HG03558 (cell line): ENCODE data around the gene ADRM1.

Experiments used
- ATAC-seq: cut with Tn5 transposase; IDR thresholded peaks from one replicate; pipeline ENCODE4 v1.9.1; 2021; ENCODE audit warnings: moderate number of reproducible peaks; ENCODE audit not compliant: unreplicated experiment; ENCODE audit errors: extremely low read depth

Gene ADRM1

GRCh38 chr20:62309198-62309944 lies 6.6 kb downstream of the ADRM1 start:
- ATAC-seq = no peak

- no peak for ATAC-seq
Measured at GRCh38 chr20:62309947-62310756, 7.4 kb downstream of the ADRM1 start.

GRCh38 chr20:62310757-62311121 lies 7.9 kb downstream of the ADRM1 start:
- no peak for ATAC-seq

GRCh38 chr20:62311150-62311549 lies 8.4 kb downstream of the ADRM1 start:
- ATAC-seq = no peak

DNA sequence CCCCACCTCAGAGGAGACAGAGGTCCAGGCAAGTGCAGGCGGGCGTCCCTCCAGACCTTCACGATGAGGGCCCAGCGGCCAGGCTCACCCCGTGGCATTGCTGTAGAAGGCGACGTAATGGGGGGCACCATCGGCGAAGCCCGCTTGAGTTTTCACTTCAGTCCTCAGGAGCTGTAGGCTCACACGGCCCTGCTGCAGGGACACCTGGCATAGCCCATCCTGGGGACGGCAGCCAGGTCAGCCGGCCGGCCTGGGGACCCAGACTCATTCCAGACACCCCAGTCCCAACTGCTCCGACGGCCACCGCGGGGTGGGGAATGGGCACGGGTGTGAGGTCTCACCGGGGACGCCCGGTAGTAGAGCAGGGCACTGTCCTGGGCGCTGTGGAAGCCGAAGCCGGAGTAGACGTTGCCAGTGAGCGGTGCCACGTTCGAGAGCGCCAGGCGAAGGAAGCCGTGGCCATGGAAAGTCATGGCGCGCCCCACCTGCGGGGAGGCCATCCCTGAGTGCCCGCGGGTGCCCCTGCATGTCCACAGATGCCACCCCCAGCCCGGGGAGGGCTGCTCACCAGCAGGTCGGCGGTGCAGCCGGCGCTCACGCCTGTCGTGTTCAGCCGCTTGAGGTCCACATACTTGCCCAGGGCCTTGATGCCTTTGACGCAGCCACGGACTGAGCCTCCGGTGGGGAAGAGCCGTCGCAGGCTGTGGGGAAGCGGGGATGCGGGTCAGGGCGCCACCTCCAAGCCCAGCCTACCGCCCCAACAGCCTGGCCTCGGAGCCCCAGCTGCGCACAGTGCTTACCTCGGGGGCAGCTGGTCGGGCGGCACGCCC lies 9.2 kb downstream of the ADRM1 start:
- no peak for ATAC-seq

- no peak for ATAC-seq
Measured at GRCh38 chr20:62312662-62312977, 9.8 kb downstream of the ADRM1 start.

GRCh38 chr20:62313021-62313420 lies 10.2 kb downstream of the ADRM1 start:
- no peak for ATAC-seq

GRCh38 chr20:62313460-62314338 lies 10.9 kb downstream of the ADRM1 start:
- no peak for ATAC-seq

- no peak for ATAC-seq
Measured at GRCh38 chr20:62314339-62314638, 11.5 kb downstream of the ADRM1 start.

DNA sequence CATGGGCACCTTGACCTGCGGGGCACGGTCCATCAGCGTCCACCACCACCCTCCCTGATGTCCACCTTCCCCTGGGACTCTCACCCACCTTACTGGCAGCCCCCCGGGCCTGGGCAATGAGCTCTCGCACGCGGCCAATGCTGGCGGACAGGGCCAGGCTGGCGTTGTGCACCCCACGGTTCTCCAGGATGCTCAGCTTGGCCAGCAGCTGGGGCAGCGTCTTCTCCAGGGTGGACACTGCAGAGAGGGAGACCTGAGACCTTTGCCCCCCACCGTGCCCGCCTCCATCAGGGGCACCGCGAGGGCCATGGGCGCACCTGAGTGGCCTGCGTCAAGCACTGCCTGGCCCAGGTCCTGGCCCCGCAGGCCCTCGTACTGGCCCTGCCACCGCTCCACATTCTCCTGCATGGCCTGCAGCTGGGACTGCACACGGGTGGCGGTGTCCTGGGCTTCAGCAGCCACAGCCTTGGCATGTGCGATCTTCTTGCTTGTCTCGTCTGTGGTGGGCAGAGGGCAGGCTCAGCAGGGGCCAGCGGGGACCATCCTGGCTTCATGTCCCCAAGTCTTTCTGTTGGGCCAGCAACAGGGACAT lies 12.0 kb downstream of the ADRM1 start:
- ATAC-seq = no peak

DNA sequence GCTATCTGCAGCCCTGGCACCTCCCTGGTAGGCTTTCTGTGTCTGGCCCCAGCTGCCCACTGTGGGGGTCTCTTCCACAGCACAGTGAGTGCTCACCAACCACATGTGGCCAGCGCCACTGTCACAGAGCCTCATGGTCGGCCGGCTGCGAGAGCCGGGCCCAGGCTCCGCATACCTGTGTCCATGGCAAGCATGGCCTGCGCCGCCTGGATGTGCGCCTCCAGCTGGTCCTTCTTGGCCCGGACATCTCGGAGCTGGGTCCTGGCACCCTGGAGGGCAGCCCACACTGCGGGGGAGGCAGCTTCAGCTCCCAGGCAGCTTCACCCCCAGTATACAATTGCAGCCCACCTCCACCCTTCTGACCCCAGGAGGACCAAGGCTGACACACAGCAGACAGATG lies 13.0 kb downstream of the ADRM1 start:
- no peak for ATAC-seq

DNA sequence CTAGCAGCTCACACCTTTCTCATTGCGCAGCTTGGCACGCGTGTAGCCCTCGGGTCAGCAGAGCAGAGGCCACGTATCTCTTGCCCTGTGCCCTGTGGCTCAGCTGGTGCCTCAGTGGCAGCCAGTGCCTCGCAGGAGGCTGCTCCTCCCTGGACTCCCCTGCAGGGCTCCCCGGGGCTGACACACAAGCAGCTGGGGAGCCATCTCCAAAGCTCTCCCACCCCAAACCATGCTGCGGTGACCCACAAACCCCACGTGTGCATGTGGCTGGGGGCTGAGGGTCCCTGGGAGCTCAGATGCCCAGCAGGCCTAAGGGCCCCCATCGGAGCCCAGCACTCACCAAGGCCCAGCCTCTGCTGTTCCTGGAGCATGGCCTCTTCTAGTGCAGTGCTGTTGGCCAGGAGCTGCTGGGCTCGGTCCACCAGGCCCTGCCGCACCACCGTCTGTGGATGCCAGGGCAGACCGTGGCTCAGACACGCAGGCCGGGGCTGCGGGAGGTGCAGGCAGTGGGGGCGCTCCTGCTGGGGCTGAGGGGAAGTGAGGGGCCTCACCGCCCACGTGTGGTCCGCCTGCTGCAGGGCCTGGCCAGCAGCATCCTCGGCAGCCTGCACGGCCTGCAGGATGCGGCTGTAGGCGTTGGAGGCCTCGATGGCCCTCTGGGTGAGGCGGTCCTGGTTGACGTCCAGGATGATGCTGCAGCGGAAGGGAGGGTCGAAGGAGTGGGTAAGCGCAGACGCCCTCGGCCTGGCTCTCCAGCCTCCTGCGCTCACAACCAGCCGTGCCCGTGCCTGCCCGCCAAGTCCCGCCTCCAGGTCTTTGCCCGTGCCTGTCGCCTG lies 13.8 kb downstream of the ADRM1 start:
- ATAC-seq = no peak

DNA sequence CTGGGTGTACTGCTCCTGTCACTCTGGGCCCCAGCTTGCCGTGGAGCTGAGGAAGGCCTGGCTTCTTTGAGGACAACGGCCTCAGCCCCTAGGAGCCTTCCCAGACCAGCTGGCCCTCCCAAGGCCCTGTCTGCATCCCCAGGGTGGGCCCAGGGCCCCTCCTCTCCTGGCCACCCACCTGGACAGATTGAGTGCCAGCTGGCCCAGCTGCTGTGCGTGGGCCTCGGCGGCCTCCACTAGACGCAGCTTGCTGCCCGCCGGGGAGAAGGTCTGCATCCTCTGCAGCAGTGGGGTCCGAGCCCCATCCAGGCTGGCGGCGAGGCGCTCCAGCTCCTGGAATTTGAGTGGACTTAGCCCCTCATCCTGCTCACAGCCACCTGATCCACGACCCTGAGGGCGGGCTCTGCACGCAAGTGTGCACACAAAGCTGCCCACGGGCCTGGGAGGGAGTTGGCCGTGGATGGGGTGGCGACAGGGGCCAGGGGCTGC lies 14.4 kb downstream of the ADRM1 start:
- ATAC-seq = no peak

- no peak for ATAC-seq
Measured at GRCh38 chr20:62318400-62319345, 15.9 kb downstream of the ADRM1 start.

DNA sequence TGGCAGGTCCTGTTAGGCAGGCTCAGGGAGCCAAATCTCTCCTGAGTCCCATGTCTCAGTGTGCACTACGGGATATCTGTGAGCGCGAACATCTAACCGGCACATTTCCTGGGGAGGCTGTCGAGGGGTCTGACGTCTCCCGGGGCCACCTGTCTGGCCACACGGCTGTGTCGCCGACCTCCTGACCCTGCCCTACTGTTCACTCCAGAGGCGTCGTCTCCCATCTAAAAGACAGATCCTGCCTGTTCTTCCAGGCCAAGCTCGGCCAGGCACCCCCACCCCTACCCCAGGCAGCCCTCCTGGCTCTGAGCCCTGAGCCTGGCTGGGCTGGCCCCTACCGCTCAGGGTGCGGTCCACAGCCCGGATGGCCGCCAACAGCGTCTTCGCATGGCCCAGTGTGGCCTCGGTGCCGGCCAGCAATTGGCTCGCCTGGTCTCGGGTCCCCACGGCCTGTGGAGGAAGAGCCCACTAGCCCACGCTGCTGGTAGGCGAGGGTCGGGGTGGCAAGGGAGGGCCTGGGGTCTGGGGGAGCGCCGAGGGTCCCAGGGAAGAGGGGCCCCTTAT lies 16.6 kb downstream of the ADRM1 start:
- ATAC-seq = no peak

DNA sequence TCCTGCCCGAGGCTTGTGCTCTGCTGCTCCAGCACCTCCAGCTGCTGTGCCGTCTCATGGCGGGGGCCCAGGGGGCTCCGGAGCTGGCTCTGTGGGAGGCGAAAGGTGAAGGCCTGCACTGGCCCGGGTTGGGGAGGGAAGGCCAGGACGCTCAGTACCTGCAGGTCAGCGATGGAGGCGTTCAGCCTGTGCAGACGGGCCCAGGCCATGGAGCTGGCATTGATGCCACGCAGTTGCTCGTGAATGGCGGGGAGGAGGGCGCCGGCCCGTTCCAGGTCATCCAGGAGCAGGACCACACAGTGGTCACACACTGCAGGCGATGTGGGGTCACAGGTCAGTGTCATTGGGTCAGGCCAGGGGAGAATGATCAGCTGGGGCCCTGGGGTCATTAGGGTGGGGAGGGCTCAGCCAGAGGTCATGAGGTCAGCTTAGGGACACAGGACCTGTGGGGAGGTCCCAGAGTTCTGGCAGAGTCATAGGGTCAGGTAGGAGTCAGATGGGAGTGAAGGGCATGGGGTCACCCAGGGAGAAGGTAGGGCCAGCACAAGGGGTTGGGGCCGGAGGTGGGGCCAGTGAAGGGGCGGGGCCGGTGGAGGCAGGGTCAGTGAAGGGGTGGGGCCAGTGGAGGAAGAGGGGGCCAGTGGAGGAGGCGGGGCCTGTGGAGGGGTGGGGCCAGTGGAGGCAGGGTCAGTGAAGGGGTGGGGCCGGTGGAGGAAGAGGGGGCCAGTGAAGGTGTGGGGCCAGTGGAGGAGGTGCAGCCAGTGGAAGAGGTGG lies 18.0 kb downstream of the ADRM1 start:
- ATAC-seq = no peak

DNA sequence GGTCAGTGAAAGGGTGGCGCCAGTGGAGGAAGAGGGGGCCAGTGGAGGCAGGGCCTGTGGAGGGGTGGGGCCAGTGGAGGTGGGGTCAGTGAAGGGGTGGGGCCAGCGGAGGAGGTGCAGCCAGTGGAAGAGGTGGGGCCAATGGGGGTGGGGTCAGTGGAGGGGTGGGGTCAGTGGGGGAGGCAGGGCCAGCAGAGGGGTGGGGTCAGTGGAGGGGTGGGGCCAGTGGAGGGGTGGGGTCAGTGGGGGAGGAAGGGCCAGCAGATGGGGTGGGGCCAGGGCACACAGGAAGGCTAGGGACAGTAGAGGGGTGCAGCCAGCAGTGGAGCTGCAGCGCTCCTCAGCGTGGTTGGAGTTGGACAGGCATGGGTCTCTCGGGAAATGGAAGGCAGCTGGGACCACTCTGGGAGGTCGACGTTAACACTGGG lies 18.7 kb downstream of the ADRM1 start:
- no peak for ATAC-seq
